Activated CD4-positive, CD25-positive, alpha-beta regulatory T cell (primary cell): Measurements from ENCODE around the gene CRIM1.

Source experiments
- DNase-seq, 4 experiments: peaks; one replicate each; lab custom pipeline; 2025; lab: John Stamatoyannopoulos, UW

The CRIM1 gene

DNA sequence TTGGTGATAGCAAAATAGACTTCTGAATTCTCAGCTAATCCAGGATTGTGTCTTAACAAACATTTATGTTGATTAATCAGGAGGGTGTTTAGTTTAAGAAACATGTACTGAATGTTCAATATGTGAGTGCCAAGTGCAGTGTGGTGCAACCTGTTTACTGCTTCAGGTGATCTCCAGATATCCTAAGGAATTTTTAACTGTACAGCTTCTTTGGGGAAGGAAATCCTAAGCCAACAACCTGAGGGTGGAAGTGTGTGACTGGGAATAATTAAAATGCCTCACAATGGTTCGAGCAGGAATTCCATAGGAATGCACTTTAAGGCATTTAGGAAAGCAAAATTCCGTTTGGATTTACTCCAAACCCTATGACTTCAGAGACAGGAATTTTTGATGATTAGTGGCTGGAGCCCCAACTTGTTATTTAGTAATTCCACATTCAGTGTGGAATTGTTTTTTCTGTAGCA is 16.4 kb downstream of the CRIM1 start:
- DNase-seq: no peak

DNA sequence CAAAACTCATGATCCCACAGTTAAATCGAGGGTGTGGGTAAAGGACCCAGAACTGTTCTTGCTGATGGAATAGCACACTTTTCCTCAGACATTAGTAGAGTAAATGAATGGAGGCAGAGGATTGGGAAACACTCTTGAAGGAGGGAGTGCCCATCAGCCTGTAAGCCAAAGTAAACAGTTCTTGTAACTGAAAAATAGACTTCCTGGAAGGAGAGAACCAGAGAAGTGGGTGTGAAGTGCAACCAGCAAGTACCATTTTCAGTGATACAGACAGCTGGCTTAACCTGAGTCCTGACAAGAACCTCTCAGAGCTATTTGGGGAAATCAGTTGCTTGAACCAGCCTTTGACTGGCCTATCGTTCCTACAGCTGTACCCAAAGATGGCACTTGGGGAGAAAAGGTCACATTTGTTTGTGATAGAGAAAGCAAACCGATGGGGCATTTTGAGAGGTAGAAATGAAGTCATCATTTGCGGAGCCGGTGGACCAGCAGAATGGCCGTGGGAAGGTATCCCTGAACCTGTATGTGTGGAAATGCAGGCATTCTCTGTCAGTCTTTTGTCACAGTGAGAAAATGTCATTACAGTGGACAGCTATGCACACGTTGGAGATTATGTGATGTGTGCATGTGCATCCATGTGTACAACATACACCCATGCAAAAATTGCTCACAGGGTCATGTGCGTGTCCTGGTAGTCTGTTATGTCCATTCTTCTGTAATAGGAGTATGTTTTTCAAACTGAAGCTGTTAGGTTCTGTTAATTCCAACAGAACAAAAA is 17.8 kb downstream of the CRIM1 start:
- no peak for DNase-seq

DNA sequence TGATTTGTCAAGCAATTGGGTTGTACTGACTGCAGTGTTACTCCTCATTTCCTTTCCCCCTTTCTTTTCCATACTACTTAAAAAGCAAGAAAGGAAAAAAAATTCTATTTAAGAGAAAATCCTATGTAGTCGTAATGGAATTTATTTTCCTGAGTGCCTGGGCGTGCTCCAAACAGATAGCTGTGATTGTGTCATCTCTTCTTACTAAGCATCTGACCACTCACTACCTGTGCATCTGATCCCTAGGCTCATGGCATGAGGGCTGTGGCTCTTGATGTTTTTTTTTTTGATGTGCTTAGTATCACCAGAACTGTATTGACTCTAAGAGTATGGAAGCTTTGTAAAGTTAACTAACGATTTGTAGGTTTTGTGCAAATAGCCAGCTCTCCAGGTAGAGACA is 19.0 kb downstream of the CRIM1 start:
- no peak for DNase-seq

- DNase-seq: no peak
Observed at GRCh38 chr2:36376319-36376765, 20.8 kb downstream of the CRIM1 start.

GRCh38 chr2:36376992-36377738 is 21.6 kb downstream of the CRIM1 start:
- no peak for DNase-seq

GRCh38 chr2:36379710-36380448 is 24.3 kb downstream of the CRIM1 start:
- DNase-seq: no peak

DNA sequence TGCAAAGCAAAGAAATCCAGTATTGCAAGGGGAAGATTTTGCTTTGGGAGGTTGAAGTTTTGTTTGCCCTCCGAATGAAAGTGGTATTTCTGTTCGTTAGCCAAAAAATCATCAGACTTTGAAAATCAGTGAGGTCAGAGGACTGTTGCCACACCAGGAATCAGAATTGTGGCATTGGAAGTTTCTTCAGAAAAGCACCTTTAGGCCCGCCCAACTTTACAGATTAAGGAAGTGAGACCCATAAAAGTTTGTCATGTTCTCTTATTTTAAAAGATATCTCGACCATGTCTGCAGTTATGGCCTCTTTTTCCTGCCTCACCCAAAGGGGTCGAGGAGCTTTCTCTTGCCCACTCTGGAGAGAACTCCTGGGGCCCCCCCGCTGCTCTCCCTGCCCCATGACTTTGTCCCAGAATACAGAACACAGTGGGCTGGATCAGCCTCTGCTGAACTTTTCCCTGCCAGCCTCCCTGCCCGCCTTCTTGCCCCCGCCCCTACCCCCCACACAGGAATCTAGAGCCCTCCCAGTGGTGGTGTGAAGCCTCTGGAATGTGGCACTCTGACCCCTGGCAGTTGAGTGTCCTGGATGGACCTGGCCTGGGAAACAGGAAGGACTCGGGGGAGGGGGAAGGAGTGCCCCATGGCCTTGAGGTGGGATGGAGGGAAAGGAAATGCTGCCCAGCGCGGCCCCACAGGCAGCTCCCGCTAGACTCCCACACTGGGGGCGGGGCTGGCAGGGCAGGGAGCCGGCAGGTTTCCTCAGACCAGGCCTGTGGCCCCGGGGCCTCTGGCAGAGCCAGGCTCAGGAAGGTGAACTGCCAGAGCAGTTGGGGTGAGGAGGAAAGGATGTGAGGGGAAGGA is 25.3 kb downstream of the CRIM1 start:
- no peak for DNase-seq

- DNase-seq: no peak
Observed at GRCh38 chr2:36381993-36382392, 26.4 kb downstream of the CRIM1 start.

DNA sequence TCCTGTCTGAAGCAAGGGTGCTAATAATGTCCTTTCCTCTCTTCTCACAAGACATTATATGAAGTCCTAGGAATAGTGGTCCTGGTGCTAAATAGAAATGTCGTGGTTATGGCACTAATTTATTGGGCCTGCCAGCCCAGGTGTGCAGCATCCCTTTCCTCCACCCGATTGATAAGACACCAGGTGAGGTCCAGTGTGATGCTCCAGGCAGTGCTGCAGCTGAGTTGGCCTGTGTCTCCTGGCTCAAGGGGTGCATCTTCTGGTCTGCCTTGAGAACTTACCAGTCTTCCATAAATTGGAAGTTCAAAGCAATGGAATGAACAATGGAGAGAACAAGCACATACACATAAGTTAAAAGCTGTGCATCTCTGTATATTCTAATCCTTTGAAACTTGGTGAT is 26.9 kb downstream of the CRIM1 start:
- no peak for DNase-seq

GRCh38 chr2:36383726-36384125 is 28.1 kb downstream of the CRIM1 start:
- DNase-seq: no peak

GRCh38 chr2:36384454-36384853 is 28.9 kb downstream of the CRIM1 start:
- no peak for DNase-seq

- DNase-seq: no peak
Observed at GRCh38 chr2:36385603-36386002, 30.0 kb downstream of the CRIM1 start.

DNA sequence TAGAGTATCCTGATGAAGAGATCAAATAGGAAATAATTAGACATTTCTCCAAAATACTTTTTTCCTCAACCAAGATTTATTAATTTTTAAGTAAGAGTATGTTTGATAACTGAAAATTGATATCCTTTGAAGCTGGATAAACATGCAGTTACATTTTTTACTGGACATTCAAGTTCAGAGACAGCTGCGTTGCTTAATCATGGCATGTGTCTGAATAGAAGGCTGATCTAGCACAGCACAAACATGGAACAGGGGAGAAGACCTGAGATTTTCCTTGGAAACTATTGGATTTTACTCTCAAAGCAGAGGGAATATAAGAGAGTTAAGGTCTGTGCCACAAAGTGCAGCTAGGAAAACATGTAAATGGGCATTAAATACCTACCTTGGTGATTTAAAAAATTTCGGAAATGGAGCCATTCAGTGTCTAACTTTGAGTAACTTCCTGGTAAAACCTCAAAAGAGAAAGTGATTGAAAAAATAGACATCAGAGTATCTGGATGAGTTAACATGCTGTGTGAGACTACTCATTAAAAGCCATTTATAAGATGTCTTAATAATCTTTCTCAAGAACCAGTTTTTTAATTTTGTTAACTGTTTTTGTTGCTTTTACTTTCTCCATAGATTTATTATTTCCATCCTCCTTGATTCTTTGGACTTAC is 31.8 kb downstream of the CRIM1 start:
- no peak for DNase-seq

GRCh38 chr2:36388472-36388871 is 32.9 kb downstream of the CRIM1 start:
- no peak for DNase-seq

DNA sequence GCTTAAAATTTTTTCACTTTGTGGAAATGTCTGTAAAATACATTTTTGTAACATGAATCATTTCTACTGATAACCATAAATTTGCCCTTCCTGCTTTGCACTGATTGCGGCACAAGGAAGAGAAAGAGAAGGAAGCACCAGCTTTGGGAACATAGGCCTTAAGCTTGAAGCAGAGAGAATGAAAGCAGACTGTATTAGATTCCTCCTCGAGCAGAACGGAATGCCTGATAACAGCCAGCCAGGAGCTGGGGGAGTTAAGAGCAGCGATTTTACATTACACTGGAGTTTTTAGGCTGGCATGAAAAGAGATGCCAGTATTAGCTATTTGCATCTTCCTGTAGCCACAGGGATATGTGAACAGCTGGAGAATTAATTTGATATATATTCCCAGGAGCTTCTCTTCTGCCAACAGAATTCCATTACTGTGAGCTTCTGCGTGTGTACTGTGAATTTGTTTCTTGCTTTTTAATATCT is 33.5 kb downstream of the CRIM1 start:
- DNase-seq: no peak

DNA sequence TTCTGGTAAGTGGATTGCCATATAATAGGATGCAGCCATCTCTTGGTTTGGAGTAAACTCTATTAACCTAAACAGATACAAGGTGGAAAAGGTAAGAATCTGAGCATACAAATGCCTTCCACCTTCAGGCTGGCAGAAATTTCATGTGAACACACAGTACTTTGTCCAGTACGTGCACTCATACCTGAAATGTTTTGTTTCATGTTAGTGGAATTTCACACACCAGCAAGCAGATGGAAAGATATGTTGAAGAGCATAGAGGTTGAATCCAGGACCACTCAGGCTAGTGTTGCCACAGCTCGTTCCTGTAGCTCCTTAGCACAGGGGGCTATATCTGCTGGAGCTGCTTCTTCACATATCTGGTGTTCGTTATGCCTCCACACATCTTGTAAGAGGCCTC is 34.0 kb downstream of the CRIM1 start:
- DNase-seq: no peak

- DNase-seq: no peak
Observed at GRCh38 chr2:36392571-36393255, 37.1 kb downstream of the CRIM1 start.

GRCh38 chr2:36393738-36394256 is 38.2 kb downstream of the CRIM1 start:
- DNase-seq: no peak

- no peak for DNase-seq
Observed at GRCh38 chr2:36394804-36395203, 39.2 kb downstream of the CRIM1 start.

GRCh38 chr2:36395866-36396265 is 40.3 kb downstream of the CRIM1 start:
- no peak for DNase-seq
